ENCODE results near the gene NCOR1.

Gene NCOR1

DNA sequence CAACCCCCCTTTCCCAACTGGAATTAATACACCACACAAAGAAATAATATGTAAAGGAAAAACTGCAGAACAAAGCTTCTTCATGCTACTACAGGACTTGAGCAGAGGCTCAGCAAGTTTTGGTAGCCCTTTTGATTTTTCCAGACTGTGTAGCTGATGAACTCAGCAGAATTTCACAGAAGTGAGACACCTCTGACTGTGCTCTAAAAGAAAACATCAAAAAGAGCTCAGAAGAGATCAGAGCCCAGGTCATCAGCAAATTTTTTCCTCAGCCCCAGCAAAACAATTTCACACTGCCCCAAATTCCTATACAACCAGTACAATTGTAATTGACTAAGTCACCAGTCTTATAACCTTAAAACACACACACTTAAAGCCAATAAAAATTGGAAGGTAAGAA, 177.7 kb downstream of the NCOR1 start:
- DNase-seq (ENCODE audit: extremely low read depth in 1 of 2, low read depth in 1 of 2) = no peak

DNA sequence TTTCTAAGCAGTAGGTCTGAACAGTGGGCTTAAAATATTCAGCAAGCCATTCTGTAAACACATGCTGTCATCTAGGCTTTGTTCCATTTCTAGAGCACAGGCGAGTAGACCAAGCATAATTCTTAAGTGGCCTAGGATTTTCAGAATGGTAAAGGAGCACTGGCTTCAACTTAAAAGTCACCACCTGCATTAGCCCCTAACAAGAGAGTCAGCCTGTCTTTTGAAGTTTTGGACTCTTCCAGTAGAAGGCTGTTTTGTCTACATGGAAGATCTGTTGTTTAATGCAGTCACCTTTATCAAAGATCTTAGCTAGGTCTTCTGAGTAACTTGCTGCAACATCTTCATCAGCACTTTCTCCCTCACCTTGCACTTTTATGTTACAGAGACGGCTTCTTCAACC, 179.1 kb downstream of the NCOR1 start:
- no peak for DNase-seq (ENCODE audit: extremely low read depth in 1 of 2, low read depth in 1 of 2)

DNA sequence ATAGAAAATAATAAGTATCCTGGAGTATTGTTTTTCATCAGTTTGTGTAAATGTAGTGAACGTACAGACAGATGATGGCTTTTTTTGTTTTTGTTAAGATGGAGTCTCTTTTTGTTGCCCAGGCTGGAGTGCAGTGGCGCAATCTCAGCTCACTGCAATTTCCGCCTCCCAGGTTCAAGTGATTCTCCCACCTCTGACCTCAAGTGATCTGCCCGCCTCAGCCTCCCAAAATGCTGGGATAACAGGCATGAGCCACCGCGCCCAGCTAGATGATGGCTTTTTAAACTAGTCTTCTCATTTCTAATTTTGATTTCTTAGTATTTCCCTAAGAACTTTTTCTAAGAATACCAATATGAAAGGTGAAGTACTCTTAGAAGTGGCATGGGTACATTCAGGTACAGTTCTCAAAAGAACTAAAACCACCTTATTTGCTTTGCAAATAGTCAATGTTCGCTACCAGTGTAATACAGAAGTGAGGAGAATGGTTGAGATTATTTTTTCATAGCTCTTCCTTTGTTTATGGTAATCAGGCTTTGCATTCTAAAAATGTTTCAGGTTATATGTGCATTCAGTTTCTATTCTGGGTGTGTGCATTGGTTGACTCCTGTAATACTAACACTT, 181.5 kb downstream of the NCOR1 start:
- no peak for DNase-seq (ENCODE audit: extremely low read depth in 1 of 2, low read depth in 1 of 2)

DNA sequence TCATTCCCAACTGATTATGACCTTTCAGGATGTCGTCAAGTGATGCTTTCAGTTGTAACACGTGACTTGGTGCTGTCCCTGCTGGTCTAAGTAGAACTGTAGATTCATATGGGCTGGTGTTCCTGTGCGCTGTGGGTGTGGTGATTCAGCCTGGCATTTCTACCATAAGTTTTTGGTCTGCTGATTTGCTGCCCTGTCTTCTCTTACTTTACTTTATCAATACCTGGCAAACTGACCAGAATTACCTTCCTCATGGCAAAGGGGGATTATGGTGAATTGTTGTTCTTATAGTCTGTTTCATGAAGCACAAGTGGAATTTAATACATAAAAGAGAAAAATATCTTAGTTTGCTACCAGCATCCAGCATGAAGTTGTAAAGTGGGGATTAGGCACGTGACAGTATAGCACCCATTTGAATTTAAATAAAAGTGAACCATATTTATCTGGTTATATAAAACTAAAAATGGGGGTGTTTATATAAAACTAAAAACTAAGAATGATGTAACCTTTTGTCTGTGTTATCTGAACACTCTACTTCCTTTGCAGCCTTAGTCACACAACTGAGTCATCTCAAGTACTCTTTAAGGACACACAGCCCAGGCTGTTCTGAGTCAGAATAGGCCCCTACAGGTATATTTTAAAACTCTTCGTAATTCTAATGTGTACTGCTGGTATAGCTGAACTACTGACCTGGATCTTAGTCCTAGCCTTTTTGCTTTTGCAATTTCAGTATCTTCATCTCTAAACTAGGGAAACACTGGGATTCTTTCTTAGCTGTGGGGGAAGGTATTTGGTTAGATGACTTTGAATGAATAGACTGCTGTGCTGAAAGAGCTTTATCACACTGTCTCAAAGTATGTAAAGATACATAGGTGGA, 187.4 kb downstream of the NCOR1 start:
- DNase-seq (ENCODE audit: extremely low read depth in 1 of 2, low read depth in 1 of 2) = peak; percentile 5 to 49

DNA sequence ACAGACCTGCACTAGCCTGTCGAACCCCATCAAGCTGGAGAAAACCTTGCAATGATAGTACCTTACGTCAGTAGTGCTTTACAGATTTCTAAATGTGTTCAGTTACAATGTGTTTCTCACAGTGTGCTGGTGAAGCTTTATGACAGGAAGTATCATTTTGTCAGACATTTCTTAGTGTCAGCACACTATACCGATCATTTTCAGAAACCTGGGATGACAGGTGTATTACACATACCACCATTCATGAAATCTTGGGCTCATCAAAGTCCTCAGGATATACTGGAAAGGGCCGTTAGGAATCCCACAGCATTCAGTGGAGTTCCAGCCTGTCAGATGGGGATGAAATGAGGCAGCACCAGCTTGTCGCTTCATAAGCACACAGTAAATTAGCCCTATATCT, 188.4 kb downstream of the NCOR1 start:
- no peak for DNase-seq (ENCODE audit: extremely low read depth in 1 of 2, low read depth in 1 of 2)

DNA sequence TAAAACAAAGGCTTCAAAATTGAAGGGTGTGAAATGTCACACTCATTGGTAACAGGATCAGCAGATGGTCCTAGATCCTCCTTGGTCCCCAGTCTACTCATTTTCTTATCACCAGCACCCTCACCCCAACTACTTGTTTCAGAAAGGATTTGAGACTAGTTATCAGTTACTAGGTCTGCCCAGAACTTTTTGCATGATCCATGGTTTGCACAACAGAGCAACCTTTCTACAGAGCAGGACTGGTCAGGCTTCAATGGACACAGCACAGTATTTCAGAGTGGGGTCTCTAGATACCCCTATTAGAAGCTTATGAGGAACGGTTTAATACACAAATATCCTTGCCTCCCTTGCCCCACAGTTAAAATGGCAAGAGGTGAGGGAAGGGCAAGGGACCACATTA, 190.1 kb downstream of the NCOR1 start:
- DNase-seq (ENCODE audit: extremely low read depth in 1 of 2, low read depth in 1 of 2) = no peak

DNA sequence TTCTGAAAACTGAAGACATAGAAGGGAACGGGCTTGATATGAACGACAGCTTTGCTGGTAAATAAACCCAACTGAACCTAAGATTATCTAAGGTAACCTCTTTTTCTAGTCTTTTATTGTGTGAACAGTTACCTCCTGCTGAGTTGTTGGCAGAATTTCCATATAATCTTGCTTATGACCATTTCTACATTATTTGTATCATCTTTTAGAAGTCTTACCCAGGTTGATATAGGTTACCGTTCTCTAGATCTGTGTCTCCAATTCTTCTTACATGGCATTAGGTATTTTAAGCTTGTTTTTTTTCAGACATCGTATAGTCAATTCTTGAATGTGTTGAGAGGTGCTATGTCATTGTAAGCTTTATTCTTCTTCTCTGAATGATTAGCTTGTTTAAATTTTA, 191.5 kb downstream of the NCOR1 start:
- no peak for DNase-seq (ENCODE audit: extremely low read depth in 1 of 2, low read depth in 1 of 2)

DNA sequence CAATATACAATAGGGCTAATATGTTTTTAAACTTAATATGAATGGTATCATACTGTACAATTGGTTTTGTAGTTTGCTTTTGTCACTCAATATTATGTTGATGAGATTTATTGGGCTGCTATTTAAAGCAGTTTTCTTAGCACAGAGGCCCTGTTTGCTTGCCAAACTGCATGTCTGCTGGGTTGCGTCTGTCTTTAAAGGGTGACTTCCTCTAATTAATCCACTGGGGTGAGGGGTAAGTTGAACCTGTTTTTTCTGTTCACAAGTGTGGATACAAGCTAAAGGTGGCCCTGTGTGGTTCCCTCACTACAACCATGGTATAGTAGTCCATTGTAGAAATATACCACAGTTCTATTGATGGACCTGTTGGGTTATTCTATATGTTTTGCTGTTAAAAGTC, 196.0 kb downstream of the NCOR1 start:
- no peak for DNase-seq (ENCODE audit: extremely low read depth in 1 of 2, low read depth in 1 of 2)

DNA sequence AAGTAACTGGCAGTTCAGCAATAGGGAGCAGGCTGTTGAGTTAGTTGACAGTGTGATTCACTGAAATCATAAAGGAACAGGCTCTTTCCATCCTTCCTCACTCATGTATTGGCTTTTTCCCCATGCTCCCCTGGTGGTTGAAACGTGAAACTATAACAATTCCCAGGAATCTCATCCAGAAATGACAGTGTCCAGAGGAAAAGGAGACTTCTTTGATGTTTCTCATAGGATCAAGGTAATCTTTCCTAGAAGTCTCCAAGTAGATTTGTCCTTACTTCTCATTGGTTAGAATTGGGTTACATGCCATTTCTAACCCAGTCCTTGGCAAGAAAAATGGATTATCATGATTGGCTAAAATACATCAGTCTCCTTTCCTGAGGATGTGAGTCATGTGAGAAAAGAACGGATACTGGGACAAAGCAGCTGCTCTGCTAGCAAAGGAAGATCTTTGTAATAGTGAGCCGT, 201.4 kb downstream of the NCOR1 start:
- DNase-seq (ENCODE audit: extremely low read depth in 1 of 2, low read depth in 1 of 2) = no peak

DNA sequence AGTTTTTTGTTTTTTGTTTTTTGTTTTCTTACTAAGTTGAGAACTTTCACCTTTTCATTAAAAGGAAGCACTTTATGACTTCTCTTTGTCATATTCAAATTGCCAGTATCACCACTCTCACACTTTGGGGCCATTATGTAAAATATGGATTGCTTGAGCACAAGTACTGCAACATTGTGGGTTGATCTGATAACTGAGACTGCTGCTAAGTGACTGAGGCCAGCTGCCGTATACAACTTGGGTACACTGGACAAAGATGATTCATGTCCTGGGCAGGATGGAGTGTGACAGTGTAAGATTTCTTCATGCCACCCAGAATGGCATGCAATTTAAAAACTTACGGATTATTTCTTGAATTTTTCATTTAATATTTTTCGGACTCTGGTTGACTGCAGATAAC, 207.9 kb downstream of the NCOR1 start:
- DNase-seq (ENCODE audit: extremely low read depth in 1 of 2, low read depth in 1 of 2) = no peak

DNA sequence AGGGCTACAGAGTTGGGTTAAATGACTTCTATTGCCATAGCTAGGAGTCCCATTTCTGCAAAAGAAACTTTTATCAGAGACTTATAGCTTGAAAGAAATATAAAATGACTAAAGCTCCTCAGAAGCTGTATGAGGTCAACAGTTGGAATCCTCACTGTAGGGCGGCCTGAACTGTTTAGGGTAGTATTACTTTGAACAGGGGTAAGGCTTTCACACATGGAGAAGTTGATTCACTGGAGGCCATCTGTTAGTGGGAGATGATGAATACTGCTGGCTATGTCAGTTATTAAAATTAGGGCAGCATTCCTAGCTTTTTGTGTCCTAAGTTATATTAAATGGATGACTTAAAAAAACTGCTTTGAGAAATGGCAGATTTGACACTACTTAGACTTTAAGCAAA, 209.7 kb downstream of the NCOR1 start:
- DNase-seq (ENCODE audit: extremely low read depth in 1 of 2, low read depth in 1 of 2) = no peak

DNA sequence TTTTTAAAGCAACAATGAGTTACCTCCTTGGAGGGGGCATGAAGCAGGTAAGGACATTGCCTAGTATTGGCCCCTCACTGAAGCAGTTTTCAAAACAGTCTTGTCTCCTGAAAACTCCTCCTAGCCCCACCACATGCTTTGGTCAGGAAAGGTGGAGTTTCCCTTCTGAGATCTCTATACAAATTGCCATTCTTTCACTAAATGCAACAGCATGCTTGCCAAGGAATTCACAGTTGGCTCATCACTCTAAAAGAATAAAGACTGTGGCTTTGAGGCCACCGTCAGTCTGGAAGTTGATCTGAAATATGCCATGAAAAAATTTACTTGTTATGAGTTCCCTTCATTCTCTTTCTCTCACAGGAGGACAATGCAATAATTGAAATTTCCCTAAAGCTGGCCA, 211.5 kb downstream of the NCOR1 start:
- DNase-seq (ENCODE audit: extremely low read depth in 1 of 2, low read depth in 1 of 2) = no peak

DNA sequence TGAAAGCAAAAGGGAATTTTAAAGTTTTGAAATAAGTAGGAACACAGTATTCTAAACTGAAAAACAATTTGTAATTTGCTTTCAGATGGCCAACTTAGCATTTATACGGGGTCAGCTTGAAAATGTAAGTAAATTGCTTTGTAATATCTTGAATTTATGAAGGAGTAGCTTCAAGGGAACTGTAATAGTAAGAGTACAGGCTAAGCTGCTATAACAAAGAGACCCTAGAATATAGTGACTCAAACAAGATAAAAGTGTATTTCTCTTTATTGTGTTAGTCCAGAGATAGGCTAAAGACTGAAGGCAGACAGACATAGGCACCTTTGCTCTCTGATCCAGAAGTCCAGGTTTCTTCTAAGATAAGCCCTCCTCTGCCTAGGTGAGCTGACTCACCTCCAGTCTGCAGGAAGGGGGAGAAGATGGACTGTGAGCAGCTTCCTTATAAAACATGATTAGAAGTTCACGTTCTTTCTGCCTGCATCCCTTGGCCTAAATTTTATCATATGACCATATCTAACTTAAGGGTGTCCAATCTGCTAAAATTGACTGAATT, 212.6 kb downstream of the NCOR1 start:
- no peak for DNase-seq (ENCODE audit: extremely low read depth in 1 of 2, low read depth in 1 of 2)

DNA sequence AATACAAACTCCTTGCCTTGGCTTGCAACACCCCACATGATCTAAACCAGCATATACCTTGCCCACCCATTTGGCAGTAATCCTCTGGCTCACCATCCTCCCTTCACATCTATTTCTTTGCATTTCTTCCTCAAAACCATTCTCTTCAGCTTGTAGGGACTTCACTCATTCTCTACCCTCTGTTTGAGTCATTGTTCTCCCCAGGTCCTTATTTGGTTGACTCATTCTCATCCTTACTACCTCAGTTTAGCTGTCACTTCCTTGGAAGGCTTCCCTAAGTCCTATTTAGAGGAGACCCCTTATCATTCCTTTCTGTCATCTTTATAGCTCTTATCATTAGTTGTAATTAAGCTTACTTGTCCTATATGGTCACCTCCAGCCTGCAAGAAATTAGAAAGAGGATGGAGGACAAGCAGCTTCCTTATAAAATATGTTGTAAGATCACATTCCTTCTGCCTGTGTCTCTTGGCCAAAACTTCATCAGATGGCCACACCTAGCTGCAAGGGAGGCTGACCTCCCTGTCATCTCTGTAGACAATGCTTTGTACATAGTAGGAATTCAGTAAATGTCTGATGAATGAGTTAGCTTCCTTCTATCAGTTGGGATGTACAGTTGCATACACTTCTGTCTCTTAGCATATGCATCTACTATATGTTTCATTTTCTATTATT, 214.0 kb downstream of the NCOR1 start:
- no peak for DNase-seq (ENCODE audit: extremely low read depth in 1 of 2, low read depth in 1 of 2)

DNA sequence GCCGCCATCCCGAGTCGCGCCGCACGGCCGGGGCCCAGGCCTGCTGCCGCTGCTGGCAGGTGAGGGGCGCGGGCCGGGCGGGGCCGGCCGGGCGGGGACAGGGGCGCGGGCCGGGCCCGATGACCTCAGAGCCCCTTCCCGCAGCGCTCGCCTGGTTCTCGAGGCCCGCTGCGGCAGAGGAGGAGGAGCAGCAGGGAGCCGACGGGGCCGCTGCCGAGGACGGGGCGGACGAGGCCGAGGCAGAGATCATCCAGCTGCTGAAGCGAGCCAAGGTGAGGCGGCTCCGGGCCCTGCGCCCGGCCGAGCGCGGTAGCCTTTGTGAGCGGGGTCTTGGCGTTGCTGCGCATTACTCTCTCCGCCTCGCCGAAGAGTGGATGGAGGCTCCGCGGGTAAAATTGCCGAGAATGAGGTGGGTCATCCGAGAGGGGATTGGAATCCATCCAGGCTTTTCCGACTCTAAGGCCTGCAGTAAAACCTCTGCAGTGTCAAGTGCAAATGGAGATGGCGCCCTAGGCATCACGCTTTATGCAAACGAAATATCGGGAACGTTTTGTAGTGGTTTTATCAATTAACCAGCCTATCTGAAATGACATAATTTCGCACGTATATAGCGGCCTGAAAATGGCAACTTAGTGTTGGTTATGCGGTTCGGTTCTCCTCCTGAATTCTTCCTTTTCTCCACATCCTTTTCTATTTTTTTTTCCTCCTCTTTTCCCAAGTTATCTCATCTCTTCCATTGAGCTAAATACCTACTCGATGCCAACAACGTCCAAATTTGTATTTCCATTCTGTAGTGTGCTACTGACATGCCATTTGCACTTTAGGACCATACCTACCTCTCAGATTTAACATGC, 215.1 kb downstream of the NCOR1 start:
- DNase-seq (ENCODE audit: extremely low read depth in 1 of 2, low read depth in 1 of 2) = no peak

DNA sequence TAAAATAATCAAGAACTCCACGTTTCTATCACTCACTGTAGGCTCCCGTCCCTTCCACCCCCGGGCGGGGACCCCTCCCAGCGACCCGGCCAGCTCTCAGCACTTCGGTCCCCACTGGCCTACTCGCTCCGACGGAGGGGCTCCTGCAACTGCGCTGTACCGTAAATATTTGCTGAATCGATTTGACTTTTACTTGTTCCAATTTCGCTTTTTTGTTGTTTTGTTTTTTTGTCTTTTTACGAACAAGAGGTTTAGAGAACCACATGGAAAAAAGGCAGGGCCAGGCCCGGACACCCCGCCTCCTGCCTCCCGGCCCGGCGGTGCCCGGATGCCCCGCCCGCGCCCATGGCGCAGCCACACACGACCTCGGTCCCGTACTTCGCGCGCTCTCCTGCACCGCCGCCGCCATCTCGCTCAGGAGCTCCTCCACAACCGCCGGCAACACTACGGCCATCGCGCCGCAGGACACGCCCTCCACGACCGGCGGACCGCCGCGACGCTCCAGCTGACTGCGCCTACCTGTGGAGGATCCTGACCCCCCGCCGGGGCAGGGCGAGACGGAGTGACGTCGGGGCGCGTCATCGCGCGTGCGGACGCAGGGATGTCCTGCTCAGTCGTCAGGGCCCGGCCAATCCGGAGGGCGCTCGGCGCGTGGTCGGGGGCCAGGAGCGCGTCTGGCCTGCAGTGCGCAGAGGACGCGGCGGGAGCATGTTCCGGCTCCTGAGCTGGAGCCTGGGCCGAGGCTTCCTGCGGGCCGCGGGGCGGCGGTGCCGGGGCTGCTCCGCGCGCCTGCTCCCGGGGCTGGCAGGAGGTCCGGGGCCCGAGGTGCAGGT, 216.0 kb downstream of the NCOR1 start, which contains the start of the genes TTC19 and ZSWIM7:
TTC19 (plus strand) TSS at position 684 of the 833 bp plus-strand sequence; CDS start at position 709, 25 bp downstream.
ZSWIM7 (minus strand) TSS at position 564 of the 833 bp plus-strand sequence; CDS start at position 454, 110 bp downstream.
- peak; percentile 95 for DNase-seq (ENCODE audit: extremely low read depth in 1 of 2, low read depth in 1 of 2)

DNA sequence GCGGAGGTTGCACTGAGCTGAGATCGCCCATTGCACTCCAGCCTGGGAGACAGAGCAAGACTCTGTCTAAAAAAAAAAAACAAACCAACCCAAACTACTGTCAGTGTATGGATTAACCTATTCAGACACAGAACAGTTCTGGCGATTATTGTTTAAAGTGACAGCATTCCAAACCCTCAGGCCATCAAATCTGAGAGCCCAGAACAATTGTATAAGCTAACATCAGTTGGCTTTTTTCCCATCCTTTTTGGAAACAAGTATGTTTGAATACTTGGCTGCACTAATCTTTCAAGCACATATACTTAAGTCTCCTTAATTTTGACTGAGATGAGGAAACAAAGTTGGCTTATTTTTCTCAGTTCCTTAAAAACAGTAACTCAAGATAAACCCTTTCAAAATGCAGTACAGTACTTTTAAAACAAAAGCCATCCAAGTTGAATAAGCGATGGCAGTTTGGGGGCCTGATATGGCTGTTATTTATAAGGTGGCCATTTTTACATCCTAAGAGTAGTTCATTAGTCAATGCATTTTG, 217.2 kb downstream of the NCOR1 start:
- DNase-seq (ENCODE audit: extremely low read depth in 1 of 2, low read depth in 1 of 2) = no peak

DNA sequence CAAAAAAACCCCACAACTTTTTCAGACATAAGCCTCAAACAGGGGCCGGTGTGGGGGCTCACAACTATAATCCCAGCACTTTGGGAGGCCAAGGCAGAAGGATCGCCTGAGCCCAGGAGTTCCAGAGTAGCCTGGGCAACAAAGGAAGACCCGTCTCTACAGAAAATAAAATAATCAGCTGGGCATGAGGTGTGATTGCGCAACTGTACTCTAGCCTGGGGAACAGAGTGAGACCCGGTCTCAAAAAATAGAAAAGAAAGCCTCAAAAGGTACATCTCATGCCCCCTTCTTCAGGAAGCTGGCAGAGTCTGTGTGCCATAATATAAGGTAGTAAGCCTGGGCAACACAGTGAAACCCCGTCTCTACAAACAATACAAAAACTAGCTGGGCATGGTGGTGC, 219.0 kb downstream of the NCOR1 start:
- DNase-seq (ENCODE audit: extremely low read depth in 1 of 2, low read depth in 1 of 2) = no peak

Measured in stimulated activated CD8-positive, alpha-beta memory T cell treated with anti-CD3 and anti-CD28 coated beads, Interleukin-7, amount 100 ng/mL, for 48 hours (primary cell).